ENCODE measurements around the gene TRIM26. TPM values are rescaled to one million over a fixed set of nuclear protein-coding genes. Genes with fewer than 3 reads are reported as not detected.

The TRIM26 gene
- total and polyA plus RNA-seq, 4 donors: 32.1 to 51.4 (median 38.1) TPM

GRCh38 chr6:30188541-30188940 lies 24.7 kb downstream of the TRIM26 start:
- no peak for DNase-seq
- Histone ChIP-seq H3K27ac (ENCODE audit: low read depth in 1 of 2, low read length in 1 of 2) (no peak overlapping the region), H3K9ac (ENCODE audit: insufficient read depth in 1 of 2, low read length in 2 of 2) (no peak overlapping the region), H3K36me3 (ENCODE audit: control insufficient read depth in 4 of 4, insufficient read depth in 4 of 4, low read length in 4 of 4) (peaks cover 20 to 51% (median 39%) of the 10 kb centered on the region in 4 donors), H3K9me3 (ENCODE audit: control insufficient read depth in 4 of 4, insufficient read depth in 3 of 4, low read length in 3 of 4) (no peaks in the 10 kb centered on the region), H3K27me3 (ENCODE audit: control insufficient read depth in 3 of 3, insufficient read depth in 3 of 3, low read length in 2 of 3) (no peaks in the 10 kb centered on the region), H3K4me1 (ENCODE audit: control insufficient read depth in 5 of 5, insufficient read depth in 5 of 5, low read length in 5 of 5) (no peaks in the 10 kb centered on the region), H3K4me3 (no peak overlapping the region)
- 93 to 95% methylated on average over 5 of the region's 5 CpGs for WGBS, 2 donors
- TF ChIP-seq CTCF (IDR thresholded peaks at IDR 0.05; ENCODE audit: control extremely low read depth, extremely low read depth): no peak
- ATAC-seq (ENCODE audit: insufficient read depth, low FRiP score): no peak

GRCh38 chr6:30185846-30186484 lies 27.2 kb downstream of the TRIM26 start:
- DNase-seq: no peak

GRCh38 chr6:30184417-30185031 lies 28.7 kb downstream of the TRIM26 start:
- no peak for ATAC-seq (ENCODE audit: insufficient read depth, low FRiP score)
- no peak for TF ChIP-seq CTCF (IDR thresholded peaks at IDR 0.05; ENCODE audit: control extremely low read depth, extremely low read depth)
- WGBS, 2 donors: 91 to 94% methylated on average over 5 of the region's 5 CpGs

More at GRCh38 chr6:30185846-30186484, 27.2 kb downstream of the TRIM26 start:
- ATAC-seq (ENCODE audit: insufficient read depth, low FRiP score): no peak
- Histone ChIP-seq H3K27me3 (ENCODE audit: control insufficient read depth in 3 of 3, insufficient read depth in 3 of 3, low read length in 2 of 3) (no peaks in the 10 kb centered on the region), H3K27ac (ENCODE audit: low read depth in 1 of 2, low read length in 1 of 2) (no peak overlapping the region), H3K4me1 (ENCODE audit: control insufficient read depth in 5 of 5, insufficient read depth in 5 of 5, low read length in 5 of 5) (no peaks in the 10 kb centered on the region), H3K36me3 (ENCODE audit: control insufficient read depth in 4 of 4, insufficient read depth in 4 of 4, low read length in 4 of 4) (peaks cover 20 to 43% (median 36%) of the 10 kb centered on the region in 4 donors), H3K9me3 (ENCODE audit: control insufficient read depth in 4 of 4, insufficient read depth in 3 of 4, low read length in 3 of 4) (no peaks in the 10 kb centered on the region), H3K9ac (ENCODE audit: insufficient read depth in 1 of 2, low read length in 2 of 2) (no peak overlapping the region), H3K4me3 (no peak overlapping the region)
- WGBS, 2 donors: 91 to 93% methylated on average over 20 of the region's 20 CpGs
- TF ChIP-seq CTCF (IDR thresholded peaks at IDR 0.05; ENCODE audit: control extremely low read depth, extremely low read depth): no peak

More at GRCh38 chr6:30184417-30185031, 28.7 kb downstream of the TRIM26 start:
- DNase-seq: no peak
- no peak overlapping the region for H3K4me3 ChIP-seq
- no peaks in the 10 kb centered on the region for H3K27me3 ChIP-seq (ENCODE audit: control insufficient read depth in 3 of 3, insufficient read depth in 3 of 3, low read length in 2 of 3)
- no peak overlapping the region for H3K27ac ChIP-seq (ENCODE audit: low read depth in 1 of 2, low read length in 1 of 2)
- no peaks in the 10 kb centered on the region for H3K4me1 ChIP-seq (ENCODE audit: control insufficient read depth in 5 of 5, insufficient read depth in 5 of 5, low read length in 5 of 5)
- no peak overlapping the region for H3K9ac ChIP-seq (ENCODE audit: insufficient read depth in 1 of 2, low read length in 2 of 2)
- H3K9me3 ChIP-seq (ENCODE audit: control insufficient read depth in 4 of 4, insufficient read depth in 3 of 4, low read length in 3 of 4): no peaks in the 10 kb centered on the region
- peaks cover 7 to 31% (median 25%) of the 10 kb centered on the region in 4 donors for H3K36me3 ChIP-seq (ENCODE audit: control insufficient read depth in 4 of 4, insufficient read depth in 4 of 4, low read length in 4 of 4)
